ENCODE measurements around the gene CAMK2A. TPM values are rescaled to one million over a fixed set of nuclear protein-coding genes. Genes with fewer than 3 reads are reported as not detected.

The CAMK2A gene
- total and polyA plus RNA-seq, 2 donors (not counting 1 experiment from before 2014, with no cell fraction given), result 2.1 to 3.1 TPM

DNA sequence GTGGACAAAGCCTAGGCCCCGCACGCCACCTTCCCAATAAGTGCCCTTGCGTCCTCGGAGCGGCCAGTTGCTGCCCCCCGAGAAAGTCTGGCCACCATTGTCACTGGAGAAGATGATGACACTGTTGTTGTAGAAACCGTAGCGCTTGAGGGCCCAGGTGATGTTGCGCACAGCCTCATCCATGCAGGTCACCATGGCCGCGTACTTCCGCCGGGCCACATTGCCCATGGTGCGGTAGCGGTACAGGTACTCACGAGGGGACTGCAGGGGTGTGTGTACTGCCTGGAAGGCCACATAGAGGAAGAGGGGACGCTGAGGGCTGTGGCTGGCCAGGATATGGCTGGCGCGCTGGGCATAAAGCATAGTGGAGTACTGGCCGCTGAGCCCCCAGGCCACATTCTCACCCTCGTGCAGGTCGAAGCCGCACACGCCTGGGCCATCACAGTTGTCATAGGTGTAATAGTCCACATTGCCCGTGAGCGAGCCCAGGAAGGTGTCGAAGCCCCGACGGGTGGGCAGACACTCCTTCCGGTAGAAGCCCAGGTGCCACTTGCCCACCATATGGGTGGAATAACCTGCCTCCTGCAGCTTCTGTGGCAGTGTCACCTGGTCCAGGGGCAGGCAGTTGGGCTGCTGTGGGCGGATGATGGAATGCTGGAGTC lies 8.5 kb upstream of the CAMK2A start:
- TF ChIP-seq EZH2 (IDR thresholded peaks at IDR 0.05; ENCODE audit: low read length, missing control alignments), result no peak
- no peak for TF ChIP-seq CTCF (conservative IDR thresholded peaks at IDR 0.05 in 1 of 2, IDR thresholded peaks at IDR 0.05 in 1 of 2; ENCODE audit: low read depth in 1 of 2, low read length in 2 of 2)
- Histone ChIP-seq H3K4me1 (ENCODE audit: control insufficient read depth, extremely low read depth, insufficient read depth, low read length) (peaks cover 30% of the 10 kb centered on the region), H3K9me3 (ENCODE audit: control insufficient read depth, insufficient read depth, low read depth, low read length) (no peaks in the 10 kb centered on the region), H3K4me2 (ENCODE audit: extremely low read depth, insufficient read depth, low read length) (no peak overlapping the region), H3K79me2 (ENCODE audit: control insufficient read depth, insufficient read depth, low read length) (peaks cover 22% of the 10 kb centered on the region), H4K20me1 (ENCODE audit: control insufficient read depth, extremely low read depth, insufficient read depth, low read length) (no peaks in the 10 kb centered on the region), H3K4me3 (replicated peaks in 1 of 4; ENCODE audit: control extremely low read depth in 1 of 4, insufficient read depth in 1 of 4, low read depth in 3 of 4, low read length in 4 of 4) (no peak overlapping the region), H3K36me3 (ENCODE audit: control insufficient read depth, insufficient read depth, low read length) (peaks cover 2% of the 10 kb centered on the region), H2AFZ (ENCODE audit: low read length) (no peak overlapping the region), H3K27me3 (ENCODE audit: control insufficient read depth, insufficient read depth, low read length) (no peaks in the 10 kb centered on the region), H3K9ac (ENCODE audit: insufficient read depth, low read length) (no peak overlapping the region), H3K27ac (ENCODE audit: insufficient read depth, low read length) (peak overlapping the region; percentile 55)
- no peak for DNase-seq (ENCODE audit: low read depth in 2 of 2)

GRCh38 chr5:150297236-150297890 lies 7.8 kb upstream of the CAMK2A start:
- no peak for TF ChIP-seq CTCF (conservative IDR thresholded peaks at IDR 0.05 in 1 of 2, IDR thresholded peaks at IDR 0.05 in 1 of 2; ENCODE audit: low read depth in 1 of 2, low read length in 2 of 2)
- no peak for TF ChIP-seq EZH2 (IDR thresholded peaks at IDR 0.05; ENCODE audit: low read length, missing control alignments)
- peaks cover 32% of the 10 kb centered on the region for H3K4me1 ChIP-seq (ENCODE audit: control insufficient read depth, extremely low read depth, insufficient read depth, low read length)
- H3K36me3 ChIP-seq (ENCODE audit: control insufficient read depth, insufficient read depth, low read length), result peaks cover 2% of the 10 kb centered on the region

GRCh38 chr5:150296496-150296895 lies 6.9 kb upstream of the CAMK2A start:
- no peak overlapping the region for H3K27ac ChIP-seq (ENCODE audit: insufficient read depth, low read length)
- no peak overlapping the region for H3K4me2 ChIP-seq (ENCODE audit: extremely low read depth, insufficient read depth, low read length)
- no peaks in the 10 kb centered on the region for H3K27me3 ChIP-seq (ENCODE audit: control insufficient read depth, insufficient read depth, low read length)
- no peak overlapping the region for H3K9ac ChIP-seq (ENCODE audit: insufficient read depth, low read length)
- peaks cover 2% of the 10 kb centered on the region for H3K36me3 ChIP-seq (ENCODE audit: control insufficient read depth, insufficient read depth, low read length)
- no peak overlapping the region for H2AFZ ChIP-seq (ENCODE audit: low read length)
- no peaks in the 10 kb centered on the region for H4K20me1 ChIP-seq (ENCODE audit: control insufficient read depth, extremely low read depth, insufficient read depth, low read length)
- peaks cover 17% of the 10 kb centered on the region for H3K79me2 ChIP-seq (ENCODE audit: control insufficient read depth, insufficient read depth, low read length)
- no peaks in the 10 kb centered on the region for H3K9me3 ChIP-seq (ENCODE audit: control insufficient read depth, insufficient read depth, low read depth, low read length)
- TF ChIP-seq CTCF (conservative IDR thresholded peaks at IDR 0.05 in 1 of 2, IDR thresholded peaks at IDR 0.05 in 1 of 2; ENCODE audit: low read depth in 1 of 2, low read length in 2 of 2), result no peak
- TF ChIP-seq EZH2 (IDR thresholded peaks at IDR 0.05; ENCODE audit: low read length, missing control alignments), result no peak
- no peak for DNase-seq (ENCODE audit: low read depth in 2 of 2)
- peaks cover 28% of the 10 kb centered on the region for H3K4me1 ChIP-seq (ENCODE audit: control insufficient read depth, extremely low read depth, insufficient read depth, low read length)
- no peak overlapping the region for H3K4me3 ChIP-seq (replicated peaks in 1 of 4; ENCODE audit: control extremely low read depth in 1 of 4, insufficient read depth in 1 of 4, low read depth in 3 of 4, low read length in 4 of 4)

More at GRCh38 chr5:150297236-150297890, 7.8 kb upstream of the CAMK2A start:
- no peak overlapping the region for H3K27ac ChIP-seq (ENCODE audit: insufficient read depth, low read length)
- H4K20me1 ChIP-seq (ENCODE audit: control insufficient read depth, extremely low read depth, insufficient read depth, low read length), result no peaks in the 10 kb centered on the region
- H3K9me3 ChIP-seq (ENCODE audit: control insufficient read depth, insufficient read depth, low read depth, low read length), result no peaks in the 10 kb centered on the region
- no peak overlapping the region for H3K4me2 ChIP-seq (ENCODE audit: extremely low read depth, insufficient read depth, low read length)
- no peak overlapping the region for H3K9ac ChIP-seq (ENCODE audit: insufficient read depth, low read length)
- no peaks in the 10 kb centered on the region for H3K27me3 ChIP-seq (ENCODE audit: control insufficient read depth, insufficient read depth, low read length)
- H3K79me2 ChIP-seq (ENCODE audit: control insufficient read depth, insufficient read depth, low read length), result peaks cover 22% of the 10 kb centered on the region
- DNase-seq (ENCODE audit: low read depth in 2 of 2), result no peak
- no peak overlapping the region for H2AFZ ChIP-seq (ENCODE audit: low read length)
- H3K4me3 ChIP-seq (replicated peaks in 1 of 4; ENCODE audit: control extremely low read depth in 1 of 4, insufficient read depth in 1 of 4, low read depth in 3 of 4, low read length in 4 of 4), result no peak overlapping the region

All from fibroblast of lung (primary cell).